T-helper 17 cell (primary cell): ENCODE data around the gene BBX. TPM values are rescaled to one million over a fixed set of nuclear protein-coding genes. Genes with fewer than 3 reads are reported as not detected.

Source experiments
- ATAC-seq: fragments of 150-1000 bp; cut with Tn5 transposase; 2 replicates; pipeline ENCODE4 v1.10.0; 2021; ENCODE audit warnings: mild to moderate bottlenecking, moderate library complexity
- DNase-seq, 3 donors: peaks; one replicate each; pipeline versions ENCODE4 v3.0.0 to v3.0.0-alpha.2; 2020 to 2021
- H3K9me3 ChIP-seq: one replicate; pipeline ENCODE4 v1.7.0; 2013; ENCODE audit warnings: low read length, mild to moderate bottlenecking; ENCODE audit not compliant: control insufficient read depth, poor library complexity, severe bottlenecking
- H3K27ac Mint-ChIP-seq: one replicate; pipeline ENCODE4 v1.8.0; 2022; ENCODE audit warnings: mild to moderate bottlenecking, moderate library complexity, mixed read lengths
- H3K27me3 Mint-ChIP-seq: one replicate; pipeline ENCODE4 v1.8.0; 2022; ENCODE audit warnings: mixed read lengths
- H3K36me3 Mint-ChIP-seq: one replicate; pipeline ENCODE4 v1.8.0; 2022; ENCODE audit warnings: low read depth, mixed read lengths
- H3K4me1 Mint-ChIP-seq: one replicate; pipeline ENCODE4 v1.8.0; 2022; ENCODE audit warnings: mild to moderate bottlenecking, mixed read lengths
- H3K4me3 Mint-ChIP-seq: one replicate; pipeline ENCODE4 v1.8.0; 2022; ENCODE audit warnings: mild to moderate bottlenecking, moderate library complexity, mixed read lengths
- total RNA-seq, 4 donors: library from RNA in 2 of 4; stranded (reverse) in 2 of 4; gene quantifications; one replicate each; pipeline ENCODE4 v1.2.3 and lab custom pipeline; 2022 to 2026

The BBX gene
- total RNA-seq (10 to 100 TPM; 76.3 to 86.5 TPM), total RNA-seq (lab: John Stamatoyannopoulos, UW) (138 to 163 reads per million in 2 donors)

DNA sequence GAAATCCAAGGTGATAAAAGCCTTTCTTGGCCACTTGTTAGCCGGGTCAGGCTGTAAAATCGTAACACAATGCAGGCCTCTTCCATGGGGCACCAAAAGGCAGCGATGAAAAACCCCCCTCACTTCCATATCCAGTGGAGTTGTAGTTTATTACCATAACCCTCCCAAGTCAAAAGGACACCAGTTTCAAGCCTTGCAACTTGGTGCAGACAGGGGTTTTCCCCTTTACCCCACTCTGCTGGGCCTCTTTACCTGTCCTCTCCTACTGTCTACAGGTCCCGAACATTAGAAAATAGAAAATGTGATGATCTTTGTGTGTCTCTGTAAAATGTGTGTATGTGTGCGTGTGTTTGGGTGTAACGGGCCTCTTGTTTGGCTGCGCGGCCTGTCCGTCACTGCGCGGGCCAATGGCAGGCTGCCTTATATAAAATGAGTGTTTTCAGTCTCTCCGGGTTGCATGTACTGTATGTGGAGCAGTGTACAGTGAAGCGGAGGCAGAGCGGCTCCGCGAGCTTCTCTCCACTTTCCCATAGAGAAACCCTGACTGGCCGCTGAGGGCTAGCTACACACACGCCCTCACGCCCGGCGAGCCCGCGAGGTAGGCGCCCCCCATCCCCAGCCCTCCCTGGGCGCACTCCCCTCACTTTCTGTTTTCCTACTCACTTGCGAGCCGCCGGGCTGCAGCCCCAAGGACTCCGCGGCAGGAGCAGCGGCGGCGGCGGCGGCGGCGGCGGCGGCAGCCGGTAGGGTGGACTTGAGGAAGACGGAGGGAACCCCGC lies at the start of gene BBX:
Gene BBX, plus strand, starts transcription at position 453 of the 779 bp plus-strand sequence. CDS start 187,499 bp downstream, outside the sequence.
- peak; percentile 90 for ATAC-seq

GRCh38 chr3:107476462-107476861 lies 46.3 kb upstream of the BBX start:
- no peaks in the 10 kb centered on the region for H3K27me3 Mint-ChIP-seq
- ATAC-seq, result no peak

More for the DNA sequence above, at the start of gene BBX:
- H3K27ac Mint-ChIP-seq, result peak within 1 kb of the TSS; percentile 96
- DNase-seq, result peak; percentile 70 to 90 (median 86)
- peaks cover 21% of the 10 kb centered on the region for H3K4me1 Mint-ChIP-seq
- H3K9me3 ChIP-seq, result no peaks in the 10 kb centered on the region
- peak within 1 kb of the TSS; percentile 99 for H3K4me3 Mint-ChIP-seq
- H3K27me3 Mint-ChIP-seq, result peaks cover 1% of the 10 kb centered on the region
- peaks cover 7% of the 10 kb centered on the region for H3K36me3 Mint-ChIP-seq

DNA sequence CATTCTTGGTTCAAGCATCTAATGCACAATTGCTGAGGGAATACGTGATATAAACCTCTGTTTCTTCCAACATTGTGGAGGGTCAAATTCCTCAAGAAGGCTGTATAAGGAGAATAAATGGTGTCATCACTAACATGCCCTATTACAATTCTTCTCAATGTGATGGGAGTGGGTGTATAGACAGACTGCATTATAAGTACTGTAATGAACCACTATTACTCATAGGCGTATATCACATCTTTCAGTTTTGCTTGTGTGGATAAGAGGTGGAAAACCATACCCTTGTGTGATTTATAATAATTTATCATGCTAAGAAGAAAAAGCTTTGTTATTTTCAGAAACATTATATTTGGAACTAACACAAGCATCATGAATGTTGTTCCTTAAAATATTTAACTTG lies 35.3 kb upstream of the BBX start:
- no peak for DNase-seq
- Mint-ChIP-seq H3K4me1 (no peaks in the 10 kb centered on the region), H3K27ac (no peak overlapping the region), H3K36me3 (no peaks in the 10 kb centered on the region), H3K4me3 (no peak overlapping the region), H3K27me3 (peaks cover 5% of the 10 kb centered on the region)
- no peak for ATAC-seq
- H3K9me3 ChIP-seq, result no peaks in the 10 kb centered on the region

More at GRCh38 chr3:107476462-107476861, 46.3 kb upstream of the BBX start:
- peaks cover 2% of the 10 kb centered on the region for H3K36me3 Mint-ChIP-seq
- no peak overlapping the region for H3K27ac Mint-ChIP-seq
- H3K9me3 ChIP-seq, result no peaks in the 10 kb centered on the region
- no peak for DNase-seq
- H3K4me1 Mint-ChIP-seq, result no peaks in the 10 kb centered on the region
- H3K4me3 Mint-ChIP-seq, result no peak overlapping the region

DNA sequence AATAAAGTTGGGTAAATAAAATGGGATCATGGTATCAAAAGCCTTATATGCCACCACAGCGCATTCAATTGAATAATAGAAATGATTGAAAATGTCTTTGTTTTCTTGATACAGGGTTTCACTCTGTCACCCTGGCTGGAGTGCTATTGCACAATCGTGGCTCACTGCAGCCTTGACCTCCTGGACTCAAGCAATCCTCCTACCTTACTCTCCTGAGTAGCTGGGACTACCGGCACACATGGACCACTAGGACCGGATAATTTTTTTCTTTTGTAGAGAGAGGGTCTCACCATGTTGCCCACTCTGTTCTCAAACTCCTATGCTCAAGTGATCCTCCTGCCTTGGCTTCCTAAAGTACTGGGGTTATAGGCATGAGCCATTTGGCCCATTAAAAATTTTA lies 33.8 kb upstream of the BBX start:
- no peak for ATAC-seq
- H3K4me3 Mint-ChIP-seq, result no peak overlapping the region
- peak overlapping the region; percentile 10 for H3K27ac Mint-ChIP-seq

GRCh38 chr3:107493134-107493533 lies 29.6 kb upstream of the BBX start:
- ATAC-seq (no peak), DNase-seq (no peak)
- no peaks in the 10 kb centered on the region for H3K9me3 ChIP-seq
- Mint-ChIP-seq H3K27me3 (peaks cover 12% of the 10 kb centered on the region), H3K4me1 (peaks cover 6% of the 10 kb centered on the region), H3K36me3 (peaks cover 2% of the 10 kb centered on the region), H3K4me3 (no peak overlapping the region), H3K27ac (no peak overlapping the region)

More for the DNA sequence above, 33.8 kb upstream of the BBX start:
- H3K27me3 Mint-ChIP-seq, result peaks cover 11% of the 10 kb centered on the region
- H3K4me1 Mint-ChIP-seq, result no peaks in the 10 kb centered on the region
- DNase-seq, result no peak
- H3K36me3 Mint-ChIP-seq, result peaks cover 2% of the 10 kb centered on the region
- H3K9me3 ChIP-seq, result no peaks in the 10 kb centered on the region

- H3K36me3 Mint-ChIP-seq, result peaks cover 7% of the 10 kb centered on the region
- no peak for DNase-seq
- no peak for ATAC-seq
- no peaks in the 10 kb centered on the region for H3K9me3 ChIP-seq
- peak overlapping the region; percentile 25 for H3K4me3 Mint-ChIP-seq
- no peak overlapping the region for H3K27ac Mint-ChIP-seq
- H3K4me1 Mint-ChIP-seq, result peaks cover 10% of the 10 kb centered on the region
- H3K27me3 Mint-ChIP-seq, result peaks cover 14% of the 10 kb centered on the region
Measured at GRCh38 chr3:107496855-107497254, 25.9 kb upstream of the BBX start.

DNA sequence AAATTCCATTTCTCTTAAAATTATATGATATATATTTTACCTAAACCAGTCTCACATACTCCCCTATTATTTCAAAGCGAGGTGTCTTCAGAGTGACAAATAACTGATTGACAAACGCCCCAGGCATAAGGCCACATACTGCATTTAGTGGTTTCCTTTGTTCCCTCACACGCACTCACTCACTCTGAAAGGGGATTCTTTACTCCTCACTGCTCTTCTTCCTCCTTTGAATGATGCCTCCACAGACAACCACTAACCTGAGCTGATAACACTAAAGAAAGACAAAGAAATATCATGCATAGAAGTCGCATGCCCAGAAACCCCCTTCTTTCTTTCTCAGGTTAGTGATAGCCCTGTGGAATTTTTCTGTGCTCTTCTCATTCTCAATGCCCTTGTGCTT lies 24.1 kb upstream of the BBX start:
- Mint-ChIP-seq H3K4me3 (no peak overlapping the region), H3K27me3 (peaks cover 12% of the 10 kb centered on the region), H3K27ac (no peak overlapping the region), H3K36me3 (peaks cover 6% of the 10 kb centered on the region), H3K4me1 (peaks cover 10% of the 10 kb centered on the region)
- DNase-seq, result no peak
- ATAC-seq, result no peak
- no peaks in the 10 kb centered on the region for H3K9me3 ChIP-seq

GRCh38 chr3:107506458-107506857 lies 16.3 kb upstream of the BBX start:
- Mint-ChIP-seq H3K4me1 (no peaks in the 10 kb centered on the region), H3K4me3 (no peak overlapping the region), H3K27ac (no peak overlapping the region), H3K36me3 (peaks cover 5% of the 10 kb centered on the region), H3K27me3 (peaks cover 24% of the 10 kb centered on the region)
- no peak for DNase-seq
- no peaks in the 10 kb centered on the region for H3K9me3 ChIP-seq
- no peak for ATAC-seq

DNA sequence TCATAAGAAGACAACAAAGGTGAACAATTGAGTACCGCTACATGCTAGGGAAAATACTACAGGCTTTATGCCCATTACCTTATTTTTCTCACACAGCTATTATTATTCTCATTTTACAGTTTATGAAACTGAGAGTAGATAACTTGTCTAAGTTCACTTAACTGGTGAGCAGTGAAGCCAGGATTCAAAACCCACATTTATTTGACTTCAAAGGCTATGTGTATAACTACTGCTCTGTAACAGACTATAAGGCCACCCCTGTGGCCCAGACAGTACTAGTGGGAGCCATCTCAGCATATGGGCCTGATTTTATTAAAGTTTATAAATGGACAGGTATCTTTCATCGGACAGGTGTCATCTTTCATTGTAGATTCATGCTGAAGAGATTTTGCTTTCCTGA lies 14.4 kb upstream of the BBX start:
- ATAC-seq (no peak), DNase-seq (no peak)
- no peak overlapping the region for H3K4me3 Mint-ChIP-seq
- no peak overlapping the region for H3K27ac Mint-ChIP-seq
- H3K27me3 Mint-ChIP-seq, result peaks cover 37% of the 10 kb centered on the region
- H3K9me3 ChIP-seq, result no peaks in the 10 kb centered on the region
- H3K4me1 Mint-ChIP-seq, result no peaks in the 10 kb centered on the region
- H3K36me3 Mint-ChIP-seq, result peaks cover 5% of the 10 kb centered on the region

GRCh38 chr3:107512108-107512507 lies 10.7 kb upstream of the BBX start:
- H3K9me3 ChIP-seq, result no peaks in the 10 kb centered on the region
- Mint-ChIP-seq H3K36me3 (peaks cover 2% of the 10 kb centered on the region), H3K27me3 (peaks cover 43% of the 10 kb centered on the region), H3K4me1 (no peaks in the 10 kb centered on the region), H3K4me3 (no peak overlapping the region), H3K27ac (no peak overlapping the region)
- ATAC-seq (no peak), DNase-seq (no peak)

GRCh38 chr3:107514453-107514852 lies 8.3 kb upstream of the BBX start:
- H3K9me3 ChIP-seq, result no peaks in the 10 kb centered on the region
- Mint-ChIP-seq H3K27me3 (peaks cover 41% of the 10 kb centered on the region), H3K36me3 (peaks cover 4% of the 10 kb centered on the region), H3K4me1 (peaks cover 2% of the 10 kb centered on the region), H3K4me3 (no peak overlapping the region), H3K27ac (no peak overlapping the region)
- ATAC-seq (no peak), DNase-seq (no peak)

DNA sequence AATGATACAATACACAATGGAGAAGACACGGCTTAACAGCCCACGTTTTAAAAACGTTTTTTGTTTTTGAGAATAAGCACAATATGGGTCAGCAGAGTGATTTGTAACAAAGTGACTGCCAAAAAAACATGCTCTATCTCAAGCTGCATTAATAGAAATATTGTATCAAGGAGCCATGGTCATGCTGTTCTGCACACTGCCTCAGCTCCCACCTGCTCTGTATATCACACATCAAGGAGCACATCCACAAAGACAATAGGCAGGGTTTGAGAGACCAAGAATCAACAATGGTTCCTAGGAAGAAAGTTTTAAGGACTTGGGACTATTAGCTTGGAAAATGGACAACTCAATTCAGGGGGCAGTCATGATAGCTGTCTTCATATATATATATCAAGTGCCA lies 6.3 kb upstream of the BBX start:
- H3K27ac Mint-ChIP-seq, result no peak overlapping the region
- H3K9me3 ChIP-seq, result no peaks in the 10 kb centered on the region
- no peak for DNase-seq
- ATAC-seq, result no peak
- peaks cover 4% of the 10 kb centered on the region for H3K36me3 Mint-ChIP-seq
- peaks cover 34% of the 10 kb centered on the region for H3K27me3 Mint-ChIP-seq
- no peak overlapping the region for H3K4me3 Mint-ChIP-seq
- peaks cover 2% of the 10 kb centered on the region for H3K4me1 Mint-ChIP-seq

- no peaks in the 10 kb centered on the region for H3K9me3 ChIP-seq
- ATAC-seq (no peak), DNase-seq (no peak)
- Mint-ChIP-seq H3K27me3 (peaks cover 17% of the 10 kb centered on the region), H3K4me3 (no peak overlapping the region), H3K36me3 (peaks cover 11% of the 10 kb centered on the region), H3K27ac (no peak overlapping the region), H3K4me1 (peaks cover 10% of the 10 kb centered on the region)
Measured at GRCh38 chr3:107520535-107520934, 2.2 kb upstream of the BBX start.
